RPMI7951 (cell line): ENCODE results near the gene TBL3. TPM values are rescaled to one million over a fixed set of nuclear protein-coding genes. Genes with fewer than 3 reads are reported as not detected.

Experiments used
- total RNA-seq: library from RNA; depleted of rRNA; stranded (reverse); fragments of >200 nt; shearing (Covaris generic); gene quantifications from 2 replicates; pipeline ENCODE4 v1.2.3, GENCODE V29; 2014; rRNA removed

TBL3 gene
- total RNA-seq, 1 experiment from 2014 or later: 28.8 TPM

Other genes with a start within 250 kb of the TBL3 start
- 50.2 and 65.5 TPM in 2 replicates for gene NME3, start 200.5 kb upstream of the TBL3 start, total RNA-seq
- gene EME2, start 199.2 kb upstream of the TBL3 start, total RNA-seq: 1.1 and 1.6 TPM in 2 replicates
- 82.5 and 136 TPM in 2 replicates for gene MRPS34, start 198.9 kb upstream of the TBL3 start, total RNA-seq
- 15.6 and 22.7 TPM in 2 replicates for gene SPSB3, start 189.5 kb upstream of the TBL3 start, total RNA-seq
- 50.1 and 71.5 TPM in 2 replicates for gene NUBP2, start 189.1 kb upstream of the TBL3 start, total RNA-seq
- gene IGFALS, start 178.3 kb upstream of the TBL3 start, total RNA-seq: not detected in 2 replicates
- gene HAGH, start 145.2 kb upstream of the TBL3 start, total RNA-seq: 50.7 and 68.8 TPM in 2 replicates
- gene FAHD1, start 144.8 kb upstream of the TBL3 start, total RNA-seq: 39.3 and 54.6 TPM in 2 replicates
- gene MEIOB, start 99.9 kb upstream of the TBL3 start, total RNA-seq: not detected in 2 replicates
- not detected in 2 replicates for gene HS3ST6, start 53.6 kb upstream of the TBL3 start, total RNA-seq
- 12.2 and 14.4 TPM in 2 replicates for gene MSRB1, start 28.9 kb upstream of the TBL3 start, total RNA-seq
- not detected in 2 replicates for gene RPL3L, start 17.4 kb upstream of the TBL3 start, total RNA-seq
- gene NDUFB10, start 12.5 kb upstream of the TBL3 start, total RNA-seq: 209 and 290 TPM in 2 replicates
- 1,519 and 1,683 TPM in 2 replicates for gene RPS2, start 7.2 kb upstream of the TBL3 start, total RNA-seq
- not detected in 2 replicates for gene RNF151, start 5.2 kb upstream of the TBL3 start, total RNA-seq
- not detected in 2 replicates for gene NOXO1, start 9.4 kb downstream of the TBL3 start, total RNA-seq
- gene GFER, start 12.1 kb downstream of the TBL3 start, total RNA-seq: 6.7 and 16.5 TPM in 2 replicates
- gene SYNGR3, start 17.9 kb downstream of the TBL3 start, total RNA-seq: 5.5 and 6.6 TPM in 2 replicates
- 9.7 and 13.6 TPM in 2 replicates for gene ZNF598, start 37.8 kb downstream of the TBL3 start, total RNA-seq
- gene NPW, start 47.7 kb downstream of the TBL3 start, total RNA-seq: 0.20 and 0.24 TPM in 2 replicates
- gene NHERF2, start 54.8 kb downstream of the TBL3 start, total RNA-seq: 49.0 and 51.1 TPM in 2 replicates
- gene NTHL1, start 75.8 kb downstream of the TBL3 start, total RNA-seq: 24.8 and 48.2 TPM in 2 replicates
- gene TSC2, start 75.9 kb downstream of the TBL3 start, total RNA-seq: 19.0 and 19.5 TPM in 2 replicates
- gene PKD1, start 163.8 kb downstream of the TBL3 start, total RNA-seq: 19.1 and 29.9 TPM in 2 replicates
- 0.20 and 0.72 TPM in 2 replicates for gene RAB26, start 176.6 kb downstream of the TBL3 start, total RNA-seq
- gene TRAF7, start 183.7 kb downstream of the TBL3 start, total RNA-seq: 47.7 and 57.2 TPM in 2 replicates
- not detected in 2 replicates for gene CASKIN1, start 224.6 kb downstream of the TBL3 start, total RNA-seq
- gene MLST8, start 233.4 kb downstream of the TBL3 start, total RNA-seq: 19.9 and 23.4 TPM in 2 replicates
- 0.96 and 0.98 TPM in 2 replicates for gene BRICD5, start 238.8 kb downstream of the TBL3 start, total RNA-seq
- 14.1 and 21.0 TPM in 2 replicates for gene PGP, start 242.8 kb downstream of the TBL3 start, total RNA-seq